ENCODE measurements around the gene CFLAR.

The CFLAR gene

DNA sequence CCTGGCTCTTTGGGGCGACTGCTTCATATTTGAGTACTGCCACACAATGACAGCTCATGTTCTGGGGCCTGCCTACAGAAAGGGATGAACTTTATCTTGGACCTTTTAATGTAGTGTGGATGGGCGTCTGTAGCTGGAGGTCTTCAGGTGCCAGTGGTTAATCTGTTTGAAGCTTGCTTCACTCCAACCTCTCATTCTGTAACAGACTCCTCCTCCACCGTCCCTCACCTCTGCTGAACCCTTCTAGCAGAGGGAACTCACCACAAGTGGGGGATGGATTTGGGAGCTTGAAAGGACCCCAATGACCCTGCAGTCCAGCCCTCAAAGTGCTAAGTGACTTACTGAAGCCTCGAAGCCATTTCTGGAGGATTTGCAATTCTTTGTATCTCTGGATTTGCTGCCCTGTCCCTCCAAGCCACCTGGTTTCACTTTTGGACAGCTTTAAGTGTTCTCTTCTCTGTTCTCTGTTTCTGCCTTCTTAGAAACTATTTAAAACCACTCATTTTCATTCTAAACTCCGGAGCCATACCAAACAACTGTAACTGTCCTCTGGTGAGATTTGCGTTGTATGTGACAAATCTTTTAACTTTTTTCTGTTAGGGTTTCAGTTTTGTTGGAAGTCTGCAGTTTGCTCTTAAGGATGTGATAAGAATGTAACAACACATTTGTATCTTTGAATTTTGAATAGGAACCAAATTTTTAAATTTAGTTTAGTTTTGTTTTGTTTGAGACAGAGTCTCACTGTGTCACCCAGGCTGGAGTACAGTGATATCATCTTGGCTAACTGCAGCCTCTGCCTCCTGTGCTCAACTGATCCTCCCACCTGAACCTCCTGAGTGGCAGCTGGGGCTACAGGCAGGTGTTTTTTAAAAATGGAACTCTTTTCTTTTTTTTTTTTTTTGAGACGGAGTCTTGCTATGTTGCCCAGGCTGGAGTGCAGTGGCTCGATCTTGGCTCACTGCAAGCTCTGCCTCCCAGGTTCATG, 107.4 kb downstream of the CFLAR start:
- TF ChIP-seq, protein P1, sequence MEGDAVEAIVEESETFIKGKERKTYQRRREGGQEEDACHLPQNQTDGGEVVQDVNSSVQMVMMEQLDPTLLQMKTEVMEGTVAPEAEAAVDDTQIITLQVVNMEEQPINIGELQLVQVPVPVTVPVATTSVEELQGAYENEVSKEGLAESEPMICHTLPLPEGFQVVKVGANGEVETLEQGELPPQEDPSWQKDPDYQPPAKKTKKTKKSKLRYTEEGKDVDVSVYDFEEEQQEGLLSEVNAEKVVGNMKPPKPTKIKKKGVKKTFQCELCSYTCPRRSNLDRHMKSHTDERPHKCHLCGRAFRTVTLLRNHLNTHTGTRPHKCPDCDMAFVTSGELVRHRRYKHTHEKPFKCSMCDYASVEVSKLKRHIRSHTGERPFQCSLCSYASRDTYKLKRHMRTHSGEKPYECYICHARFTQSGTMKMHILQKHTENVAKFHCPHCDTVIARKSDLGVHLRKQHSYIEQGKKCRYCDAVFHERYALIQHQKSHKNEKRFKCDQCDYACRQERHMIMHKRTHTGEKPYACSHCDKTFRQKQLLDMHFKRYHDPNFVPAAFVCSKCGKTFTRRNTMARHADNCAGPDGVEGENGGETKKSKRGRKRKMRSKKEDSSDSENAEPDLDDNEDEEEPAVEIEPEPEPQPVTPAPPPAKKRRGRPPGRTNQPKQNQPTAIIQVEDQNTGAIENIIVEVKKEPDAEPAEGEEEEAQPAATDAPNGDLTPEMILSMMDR (IDR thresholded peaks at IDR 0.05; ENCODE audit: borderline replicate concordance, control extremely low read depth, extremely low read depth, insufficient read depth, missing control alignments): no peak
- peak; percentile 42 for DNase-seq (ENCODE audit: low spot score)
- in situ Hi-C loops (cut with MboI; ENCODE audit: low sequenced_read_pairs, unreplicated experiment): no loop called here
